Spleen (tissue), 7 donors: ENCODE data around the gene NELFCD.

Source experiments
- POLR2A ChIP-seq, 3 donors: fragments of 450-650 bp; IDR thresholded peaks; one replicate each; pipeline ENCODE4 v1.5.1; 2017; ENCODE audit warnings: antibody characterized with exemption in 3 of 3, mild to moderate bottlenecking in 1 of 3
- TF ChIP-seq, protein P1 (sequence below), 11 experiments: fragments of 200-600 bp in 7 of 11; fragments of 450-650 bp in 4 of 11; sonication (generic) in 4 of 11; IDR thresholded peaks in 8 of 11; conservative IDR thresholded peaks in 3 of 11; 1 replicate in 7 of 11; 2 replicates in 4 of 11; pipeline versions ENCODE4 v1.4.0 to v1.8.0; 2016 to 2021; ENCODE audit warnings: antibody characterized with exemption in 11 of 11, inconsistent platforms in 4 of 11, mild to moderate bottlenecking in 1 of 11
- donor health status: DM: no; HTN: no; CAD: no; lungs with moderate emphysema.
- donor health status: DM: no; HTN: no; CAD: no.
- donor health status: DM: no; HTN: no; CAD: no.

DNA sequence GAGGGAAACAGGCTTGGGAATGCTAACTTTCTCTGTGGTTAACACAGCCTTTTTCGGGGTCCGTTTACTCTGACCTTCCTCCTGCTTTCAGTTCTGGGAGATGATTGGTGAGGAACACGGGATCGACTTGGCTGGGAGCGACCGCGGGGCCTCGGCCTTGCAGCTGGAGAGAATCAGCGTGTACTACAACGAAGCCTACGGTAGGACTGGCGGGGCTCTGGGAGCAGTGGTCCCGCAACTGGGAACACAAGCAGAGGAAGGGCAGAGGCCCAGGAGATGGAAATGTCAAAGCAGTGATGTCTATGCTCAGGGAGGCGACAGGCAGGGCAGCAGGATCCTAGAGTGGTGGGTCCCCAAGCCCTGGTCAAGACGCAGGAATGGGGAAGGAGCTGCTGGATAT is 41.7 kb downstream of the NELFCD start:
- no peak for TF ChIP-seq POLR2A (IDR thresholded peaks at IDR 0.05)
- TF ChIP-seq, protein P1, sequence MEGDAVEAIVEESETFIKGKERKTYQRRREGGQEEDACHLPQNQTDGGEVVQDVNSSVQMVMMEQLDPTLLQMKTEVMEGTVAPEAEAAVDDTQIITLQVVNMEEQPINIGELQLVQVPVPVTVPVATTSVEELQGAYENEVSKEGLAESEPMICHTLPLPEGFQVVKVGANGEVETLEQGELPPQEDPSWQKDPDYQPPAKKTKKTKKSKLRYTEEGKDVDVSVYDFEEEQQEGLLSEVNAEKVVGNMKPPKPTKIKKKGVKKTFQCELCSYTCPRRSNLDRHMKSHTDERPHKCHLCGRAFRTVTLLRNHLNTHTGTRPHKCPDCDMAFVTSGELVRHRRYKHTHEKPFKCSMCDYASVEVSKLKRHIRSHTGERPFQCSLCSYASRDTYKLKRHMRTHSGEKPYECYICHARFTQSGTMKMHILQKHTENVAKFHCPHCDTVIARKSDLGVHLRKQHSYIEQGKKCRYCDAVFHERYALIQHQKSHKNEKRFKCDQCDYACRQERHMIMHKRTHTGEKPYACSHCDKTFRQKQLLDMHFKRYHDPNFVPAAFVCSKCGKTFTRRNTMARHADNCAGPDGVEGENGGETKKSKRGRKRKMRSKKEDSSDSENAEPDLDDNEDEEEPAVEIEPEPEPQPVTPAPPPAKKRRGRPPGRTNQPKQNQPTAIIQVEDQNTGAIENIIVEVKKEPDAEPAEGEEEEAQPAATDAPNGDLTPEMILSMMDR (IDR thresholded peaks at IDR 0.05 in 8 of 11, conservative IDR thresholded peaks at IDR 0.05 in 3 of 11) = no peak
